ENCODE measurements around the gene CD80.

Gene CD80

GRCh38 chr3:119590706-119591105 lies 31.3 kb upstream of the CD80 start:
- no peak for TF ChIP-seq CTCF (IDR thresholded peaks at IDR 0.05; ENCODE audit: poor library complexity, severe bottlenecking)
- Histone ChIP-seq H3K36me3 (ENCODE audit: low read depth) (no peaks in the 10 kb centered on the region), H3K4me1 (ENCODE audit: insufficient read depth, poor library complexity, severe bottlenecking) (no peaks in the 10 kb centered on the region), H3K27ac (ENCODE audit: poor library complexity, severe bottlenecking) (no peak overlapping the region), H3K27me3 (ENCODE audit: insufficient read depth, poor library complexity, severe bottlenecking) (no peaks in the 10 kb centered on the region), H3K4me3 (ENCODE audit: severe bottlenecking) (no peak overlapping the region), H3K9me3 (ENCODE audit: severe bottlenecking) (no peaks in the 10 kb centered on the region)
- no peak for DNase-seq (ENCODE audit: low spot score)
- ATAC-seq (ENCODE audit: low read depth), result no peak

- Histone ChIP-seq H3K4me1 (ENCODE audit: insufficient read depth, poor library complexity, severe bottlenecking) (no peaks in the 10 kb centered on the region), H3K36me3 (ENCODE audit: low read depth) (no peaks in the 10 kb centered on the region), H3K4me3 (ENCODE audit: severe bottlenecking) (no peak overlapping the region), H3K27ac (ENCODE audit: poor library complexity, severe bottlenecking) (no peak overlapping the region), H3K27me3 (ENCODE audit: insufficient read depth, poor library complexity, severe bottlenecking) (no peaks in the 10 kb centered on the region), H3K9me3 (ENCODE audit: severe bottlenecking) (no peaks in the 10 kb centered on the region)
- ATAC-seq (ENCODE audit: low read depth), result no peak
- DNase-seq (ENCODE audit: low spot score), result no peak
- no peak for TF ChIP-seq CTCF (IDR thresholded peaks at IDR 0.05; ENCODE audit: poor library complexity, severe bottlenecking)
These were observed 29.8 kb upstream of the CD80 start for GRCh38 chr3:119589102-119589773.

- no peak for DNase-seq (ENCODE audit: low spot score)
- H3K27ac ChIP-seq (ENCODE audit: poor library complexity, severe bottlenecking), result no peak overlapping the region
These were observed 28.7 kb upstream of the CD80 start for GRCh38 chr3:119588112-119588511.

GRCh38 chr3:119586733-119587172 lies 27.3 kb upstream of the CD80 start:
- ATAC-seq (ENCODE audit: low read depth) (no peak), DNase-seq (ENCODE audit: low spot score) (no peak)
- Histone ChIP-seq H3K27me3 (ENCODE audit: insufficient read depth, poor library complexity, severe bottlenecking) (no peaks in the 10 kb centered on the region), H3K36me3 (ENCODE audit: low read depth) (no peaks in the 10 kb centered on the region), H3K27ac (ENCODE audit: poor library complexity, severe bottlenecking) (no peak overlapping the region), H3K4me1 (ENCODE audit: insufficient read depth, poor library complexity, severe bottlenecking) (no peaks in the 10 kb centered on the region), H3K4me3 (ENCODE audit: severe bottlenecking) (no peak overlapping the region), H3K9me3 (ENCODE audit: severe bottlenecking) (no peaks in the 10 kb centered on the region)
- no peak for TF ChIP-seq CTCF (IDR thresholded peaks at IDR 0.05; ENCODE audit: poor library complexity, severe bottlenecking)

More at GRCh38 chr3:119588112-119588511, 28.7 kb upstream of the CD80 start:
- Histone ChIP-seq H3K9me3 (ENCODE audit: severe bottlenecking) (no peaks in the 10 kb centered on the region), H3K36me3 (ENCODE audit: low read depth) (no peaks in the 10 kb centered on the region), H3K27me3 (ENCODE audit: insufficient read depth, poor library complexity, severe bottlenecking) (no peaks in the 10 kb centered on the region), H3K4me1 (ENCODE audit: insufficient read depth, poor library complexity, severe bottlenecking) (no peaks in the 10 kb centered on the region), H3K4me3 (ENCODE audit: severe bottlenecking) (no peak overlapping the region)
- ATAC-seq (ENCODE audit: low read depth), result no peak
- TF ChIP-seq CTCF (IDR thresholded peaks at IDR 0.05; ENCODE audit: poor library complexity, severe bottlenecking), result no peak

- H3K36me3 ChIP-seq (ENCODE audit: low read depth), result no peaks in the 10 kb centered on the region
- no peak for DNase-seq (ENCODE audit: low spot score)
- H3K27me3 ChIP-seq (ENCODE audit: insufficient read depth, poor library complexity, severe bottlenecking), result no peaks in the 10 kb centered on the region
- no peak overlapping the region for H3K4me3 ChIP-seq (ENCODE audit: severe bottlenecking)
- ATAC-seq (ENCODE audit: low read depth), result no peak
- no peaks in the 10 kb centered on the region for H3K4me1 ChIP-seq (ENCODE audit: insufficient read depth, poor library complexity, severe bottlenecking)
- H3K27ac ChIP-seq (ENCODE audit: poor library complexity, severe bottlenecking), result no peak overlapping the region
- no peaks in the 10 kb centered on the region for H3K9me3 ChIP-seq (ENCODE audit: severe bottlenecking)
- TF ChIP-seq CTCF (IDR thresholded peaks at IDR 0.05; ENCODE audit: poor library complexity, severe bottlenecking), result no peak
These were observed 26.6 kb upstream of the CD80 start for GRCh38 chr3:119585856-119586570.
